MM.1S (cell line): ENCODE results near the gene SOX4.

Experiments
- DNase-seq: peaks from one replicate; pipeline ENCODE4 v3.0.0-alpha.2; 2015
- H2AFZ ChIP-seq: fragments of 300-600 bp; sonication (generic); 2 replicates; pipeline ENCODE4 v1.6.0; 2016; ENCODE audit warnings: antibody characterized with exemption, low read length
- H3F3A ChIP-seq: fragments of 300-600 bp; sonication (generic); 2 replicates; pipeline ENCODE4 v1.6.1; 2016; ENCODE audit warnings: mild to moderate bottlenecking, antibody characterized with exemption, low read length, moderate library complexity, mixed read lengths; ENCODE audit not compliant: insufficient read depth
- H3K27ac ChIP-seq: fragments of 300-600 bp; sonication (generic); 2 replicates; pipeline ENCODE4 v1.5.1; 2016; ENCODE audit warnings: mild to moderate bottlenecking, low read length
- H3K27me3 ChIP-seq: fragments of 300-600 bp; sonication (generic); replicated peaks from 2 replicates; pipeline ENCODE4 v1.6.0; 2016; ENCODE audit warnings: low read length; ENCODE audit not compliant: insufficient read depth
- H3K36me3 ChIP-seq: fragments of 300-600 bp; sonication (generic); replicated peaks from 2 replicates; pipeline ENCODE4 v1.6.1; 2016; ENCODE audit warnings: mild to moderate bottlenecking, low read length, mixed read lengths; ENCODE audit not compliant: insufficient read depth
- H3K4me1 ChIP-seq: fragments of 300-600 bp; sonication (generic); 2 replicates; pipeline ENCODE4 v1.6.1; 2016; ENCODE audit warnings: low read length, mixed read lengths
- H3K4me2 ChIP-seq: fragments of 300-600 bp; sonication (generic); 2 replicates; pipeline ENCODE4 v1.6.0; 2016; ENCODE audit warnings: low read depth, low read length
- H3K4me3 ChIP-seq: fragments of 300-600 bp; sonication (generic); 2 replicates; pipeline ENCODE4 v1.5.1; 2016; ENCODE audit warnings: low read length, mixed read lengths
- H3K79me2 ChIP-seq: fragments of 300-600 bp; sonication (generic); 2 replicates; pipeline ENCODE4 v1.6.1; 2016; ENCODE audit warnings: mixed run types, low read length, mixed read lengths
- H3K9ac ChIP-seq: fragments of 300-600 bp; sonication (generic); 2 replicates; pipeline ENCODE4 v1.6.1; 2016; ENCODE audit warnings: low read length, mixed read lengths
- H3K9me2 ChIP-seq: fragments of 300-600 bp; sonication (generic); replicated peaks from 2 replicates; pipeline ENCODE4 v1.6.1; 2016; ENCODE audit warnings: mild to moderate bottlenecking, low read length, mixed read lengths; ENCODE audit not compliant: insufficient read depth
- H3K9me3 ChIP-seq: fragments of 300-600 bp; sonication (generic); replicated peaks from 2 replicates; pipeline ENCODE4 v1.6.1; 2016; ENCODE audit warnings: mild to moderate bottlenecking, low read length, mixed read lengths; ENCODE audit not compliant: insufficient read depth
- H4K20me1 ChIP-seq: fragments of 300-600 bp; sonication (generic); 2 replicates; pipeline ENCODE4 v1.6.1; 2016; ENCODE audit warnings: mild to moderate bottlenecking, low read length, moderate library complexity, mixed read lengths; ENCODE audit not compliant: insufficient read depth
- EZH2 ChIP-seq: fragments of 300-600 bp; sonication (generic); optimal IDR thresholded peaks from 2 replicates; pipeline ENCODE3; 2017; ENCODE audit warnings: low read depth, mild to moderate bottlenecking, antibody characterized with exemption, low read length, mixed read lengths
- EZH2phosphoT487 ChIP-seq: fragments of 300-600 bp; sonication (generic); IDR thresholded peaks from 2 replicates; pipeline ENCODE4 v1.6.1; 2018; ENCODE audit warnings: antibody characterized with exemption, low read length
- TF ChIP-seq, protein P1 (sequence below): fragments of 300-600 bp; sonication (generic); IDR thresholded peaks from 2 replicates; pipeline ENCODE4 v1.5.1; 2016; ENCODE audit warnings: antibody characterized with exemption, low read length, mixed read lengths

The SOX4 gene

DNA sequence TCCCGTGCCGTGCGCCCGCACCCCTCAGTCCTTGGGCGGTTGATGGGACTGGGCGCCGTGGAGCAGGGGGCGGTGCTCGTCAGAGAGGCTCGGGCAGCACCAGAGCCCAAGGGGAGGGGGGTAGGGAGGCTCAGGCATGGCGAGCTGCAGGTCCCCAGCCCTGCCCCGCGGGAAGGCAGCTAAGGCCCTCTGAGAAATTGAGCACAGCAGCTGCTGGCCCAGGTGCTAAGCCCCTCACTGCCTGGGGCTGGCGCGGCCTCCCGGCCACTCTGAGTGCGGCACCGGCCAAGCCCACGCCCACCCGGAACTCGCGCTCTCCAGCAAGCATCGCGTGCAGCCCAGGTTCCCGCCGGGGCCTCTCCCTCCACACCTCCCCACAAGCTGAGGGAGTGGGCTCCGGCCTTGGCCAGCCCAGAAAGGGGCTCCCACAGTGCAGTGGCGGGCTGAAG is 16.4 kb downstream of the SOX4 start:
- no peaks in the 10 kb centered on the region for H3F3A ChIP-seq
- H3K27ac ChIP-seq, result no peak overlapping the region
- no peaks in the 10 kb centered on the region for H4K20me1 ChIP-seq
- H3K27me3 ChIP-seq, result no peaks in the 10 kb centered on the region
- H3K9ac ChIP-seq, result no peak overlapping the region
- no peaks in the 10 kb centered on the region for H3K9me3 ChIP-seq
- no peak overlapping the region for H2AFZ ChIP-seq
- no peaks in the 10 kb centered on the region for H3K9me2 ChIP-seq
- no peak for DNase-seq
- H3K36me3 ChIP-seq, result no peaks in the 10 kb centered on the region
- H3K79me2 ChIP-seq, result no peaks in the 10 kb centered on the region
- no peaks in the 10 kb centered on the region for H3K4me1 ChIP-seq
- TF ChIP-seq EZH2 (no peak), EZH2phosphoT487 (no peak)
- TF ChIP-seq, protein P1, sequence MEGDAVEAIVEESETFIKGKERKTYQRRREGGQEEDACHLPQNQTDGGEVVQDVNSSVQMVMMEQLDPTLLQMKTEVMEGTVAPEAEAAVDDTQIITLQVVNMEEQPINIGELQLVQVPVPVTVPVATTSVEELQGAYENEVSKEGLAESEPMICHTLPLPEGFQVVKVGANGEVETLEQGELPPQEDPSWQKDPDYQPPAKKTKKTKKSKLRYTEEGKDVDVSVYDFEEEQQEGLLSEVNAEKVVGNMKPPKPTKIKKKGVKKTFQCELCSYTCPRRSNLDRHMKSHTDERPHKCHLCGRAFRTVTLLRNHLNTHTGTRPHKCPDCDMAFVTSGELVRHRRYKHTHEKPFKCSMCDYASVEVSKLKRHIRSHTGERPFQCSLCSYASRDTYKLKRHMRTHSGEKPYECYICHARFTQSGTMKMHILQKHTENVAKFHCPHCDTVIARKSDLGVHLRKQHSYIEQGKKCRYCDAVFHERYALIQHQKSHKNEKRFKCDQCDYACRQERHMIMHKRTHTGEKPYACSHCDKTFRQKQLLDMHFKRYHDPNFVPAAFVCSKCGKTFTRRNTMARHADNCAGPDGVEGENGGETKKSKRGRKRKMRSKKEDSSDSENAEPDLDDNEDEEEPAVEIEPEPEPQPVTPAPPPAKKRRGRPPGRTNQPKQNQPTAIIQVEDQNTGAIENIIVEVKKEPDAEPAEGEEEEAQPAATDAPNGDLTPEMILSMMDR, result no peak
- H3K4me3 ChIP-seq, result no peak overlapping the region
- H3K4me2 ChIP-seq, result no peak overlapping the region

DNA sequence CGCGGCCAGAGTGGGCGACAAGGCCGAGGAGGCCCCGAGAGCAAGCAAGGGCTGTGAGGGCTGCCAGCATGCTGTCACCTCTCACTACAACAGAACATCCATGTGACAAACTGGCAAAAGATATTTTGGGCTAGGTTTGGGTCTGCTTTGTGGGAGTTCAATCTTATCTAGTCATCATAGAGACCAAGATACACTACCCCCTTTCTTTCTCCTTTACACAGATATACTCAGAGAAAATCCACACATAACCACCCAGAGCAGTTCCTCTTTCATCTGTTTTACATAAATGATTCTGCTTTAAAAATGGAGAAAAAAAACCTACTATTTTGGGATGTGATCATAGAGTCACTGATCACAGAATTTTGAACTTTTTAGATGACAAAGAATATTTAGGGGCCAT is 16.8 kb downstream of the SOX4 start:
- Histone ChIP-seq H3K4me2 (no peak overlapping the region), H2AFZ (no peak overlapping the region), H4K20me1 (no peaks in the 10 kb centered on the region), H3K27ac (no peak overlapping the region), H3K4me3 (no peak overlapping the region), H3K9me2 (no peaks in the 10 kb centered on the region), H3K27me3 (no peaks in the 10 kb centered on the region), H3K4me1 (no peaks in the 10 kb centered on the region), H3K9ac (no peak overlapping the region), H3K79me2 (no peaks in the 10 kb centered on the region), H3F3A (no peaks in the 10 kb centered on the region), H3K9me3 (no peaks in the 10 kb centered on the region), H3K36me3 (no peaks in the 10 kb centered on the region)
- no peak for TF ChIP-seq EZH2
- no peak for TF ChIP-seq EZH2phosphoT487
- TF ChIP-seq, protein P1, result no peak
- no peak for DNase-seq

DNA sequence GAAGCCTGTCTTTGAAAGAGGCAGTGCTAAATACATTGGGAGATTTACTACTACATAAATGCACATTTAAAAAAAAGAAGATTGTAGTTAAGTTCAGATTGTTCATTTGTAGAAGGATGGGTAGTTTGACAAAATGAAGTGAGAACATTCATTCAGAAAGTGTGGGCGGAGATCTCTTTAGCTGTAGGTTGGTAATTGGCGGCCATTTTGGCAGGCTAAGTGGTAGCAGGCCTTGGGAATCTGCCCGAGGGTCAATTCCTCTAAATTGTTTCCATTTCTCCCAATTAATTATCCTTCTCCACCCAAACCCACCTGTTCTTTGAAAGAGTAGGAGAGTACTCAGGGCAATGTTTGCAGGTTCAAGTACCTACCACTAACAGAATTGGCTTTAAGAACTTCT is 17.9 kb downstream of the SOX4 start:
- Histone ChIP-seq H3K36me3 (no peaks in the 10 kb centered on the region), H3K9me3 (no peaks in the 10 kb centered on the region), H3K9me2 (no peaks in the 10 kb centered on the region), H3K27me3 (no peaks in the 10 kb centered on the region), H3K4me3 (no peak overlapping the region), H3K27ac (no peak overlapping the region), H3F3A (no peaks in the 10 kb centered on the region), H3K79me2 (no peaks in the 10 kb centered on the region), H3K4me1 (no peaks in the 10 kb centered on the region), H3K9ac (no peak overlapping the region), H2AFZ (no peak overlapping the region), H4K20me1 (no peaks in the 10 kb centered on the region), H3K4me2 (no peak overlapping the region)
- TF ChIP-seq EZH2phosphoT487 (no peak), EZH2 (no peak)
- TF ChIP-seq, protein P1, result no peak
- DNase-seq, result no peak
